HS-5 (cell line): ENCODE data around the gene CTNNA1.
A peak's percentile ranks its signal among the peaks of the same experiment; 100 is the strongest.
"Not testable (repeated sequence)": the region's sequence is repeated elsewhere in the genome, so short reads cannot be mapped to it uniquely, and the experiment has no call there.

ENCODE experiments used
- DNase-seq: peaks from one replicate; pipeline ENCODE4 v3.0.0-alpha.2; 2012; ENCODE audit warnings: low read depth

CTNNA1 gene

GRCh38 chr5:138752951-138753793 is at the start of gene CTNNA1:
Gene CTNNA1 (plus strand): TSS chr5:138753425. CDS start chr5:138781925, 28,500 bp downstream.
- peak; percentile 24 for DNase-seq

GRCh38 chr5:138703777-138704176 is 49.4 kb upstream of the CTNNA1 start:
- DNase-seq, result not testable (repeated sequence)

DNA sequence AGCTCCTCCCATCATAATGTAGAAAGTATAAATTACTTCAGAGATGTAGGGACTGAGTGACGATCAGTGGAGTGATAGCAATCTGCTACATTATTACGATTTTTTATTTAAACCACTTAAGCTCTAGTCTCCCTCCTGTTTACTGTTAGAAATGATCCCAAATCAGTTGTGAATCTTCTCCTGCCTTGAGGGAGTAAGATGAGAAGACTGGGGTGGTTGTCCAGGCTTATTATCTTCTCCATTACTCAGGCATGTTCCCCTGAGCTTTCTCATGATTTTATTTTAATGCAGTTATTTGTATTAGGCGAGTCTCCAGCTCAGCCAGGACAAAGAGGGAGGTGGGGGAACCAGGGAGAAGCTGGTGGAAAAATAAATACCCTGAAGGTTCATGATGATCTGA is 48.2 kb upstream of the CTNNA1 start:
- DNase-seq, result no peak

- no peak for DNase-seq
Measured at GRCh38 chr5:138705567-138705966, 47.7 kb upstream of the CTNNA1 start.

DNA sequence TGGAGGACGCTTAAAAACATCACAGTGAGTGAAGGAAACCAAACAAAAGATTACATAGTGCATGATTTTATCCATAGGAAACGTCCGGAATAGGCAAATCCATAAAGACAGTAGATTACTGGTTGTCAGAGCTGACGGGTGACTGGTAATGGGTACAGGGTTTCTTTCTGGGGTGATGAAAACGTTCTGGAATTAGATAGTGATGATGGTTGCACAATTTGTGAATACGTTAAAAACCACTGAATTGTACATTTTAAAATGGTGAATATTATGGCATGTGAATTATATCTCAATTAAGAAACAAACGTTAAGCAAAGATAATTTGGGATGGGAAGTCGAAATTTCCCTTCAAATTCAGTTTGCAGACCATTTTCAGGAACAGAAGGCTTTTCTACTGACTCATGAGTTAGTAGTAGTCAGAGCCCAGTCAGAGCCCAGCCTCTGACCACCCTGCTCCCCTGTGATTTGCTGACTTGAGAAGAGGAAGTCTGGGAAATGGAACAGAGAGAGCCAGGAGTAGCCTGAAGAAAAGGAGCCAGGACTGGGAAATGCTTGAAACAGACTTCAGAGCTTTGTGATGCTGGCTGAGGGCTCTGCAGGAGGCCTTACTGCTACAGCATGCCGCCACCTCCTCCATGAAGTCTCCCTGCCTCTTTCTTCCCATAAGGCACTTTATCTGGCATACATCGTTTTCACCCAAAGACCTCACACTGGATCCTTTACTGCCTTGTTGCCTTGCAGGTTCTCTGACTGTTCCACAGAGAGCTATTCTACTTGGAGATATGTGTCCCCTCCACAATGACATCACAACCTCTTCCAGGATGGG is 46.4 kb upstream of the CTNNA1 start:
- DNase-seq, result peak; percentile 76

- DNase-seq, result no peak
Measured at GRCh38 chr5:138708791-138709190, 44.4 kb upstream of the CTNNA1 start.

GRCh38 chr5:138709202-138709601 is 44.0 kb upstream of the CTNNA1 start:
- DNase-seq, result no peak

GRCh38 chr5:138711087-138711486 is 42.1 kb upstream of the CTNNA1 start:
- DNase-seq, result no peak

DNA sequence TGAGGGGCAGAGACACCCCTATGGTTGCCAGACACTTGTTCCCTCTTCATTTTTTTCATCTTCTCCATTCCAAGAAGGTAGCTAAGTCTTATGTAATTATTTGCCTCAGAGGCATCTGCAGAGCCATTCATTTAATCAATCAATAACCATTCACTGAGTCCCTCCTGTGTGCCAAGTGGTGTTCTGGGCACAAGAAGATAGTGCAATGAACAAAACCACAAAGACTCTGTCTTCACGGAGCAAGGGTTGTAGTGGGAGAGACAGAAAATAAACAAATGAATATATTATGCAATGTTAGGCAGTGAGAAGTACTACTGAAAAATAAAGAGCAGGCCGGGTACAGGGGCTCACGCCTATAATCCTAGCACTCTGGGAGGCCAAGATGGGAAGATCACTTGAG is 41.4 kb upstream of the CTNNA1 start:
- DNase-seq, result no peak

DNA sequence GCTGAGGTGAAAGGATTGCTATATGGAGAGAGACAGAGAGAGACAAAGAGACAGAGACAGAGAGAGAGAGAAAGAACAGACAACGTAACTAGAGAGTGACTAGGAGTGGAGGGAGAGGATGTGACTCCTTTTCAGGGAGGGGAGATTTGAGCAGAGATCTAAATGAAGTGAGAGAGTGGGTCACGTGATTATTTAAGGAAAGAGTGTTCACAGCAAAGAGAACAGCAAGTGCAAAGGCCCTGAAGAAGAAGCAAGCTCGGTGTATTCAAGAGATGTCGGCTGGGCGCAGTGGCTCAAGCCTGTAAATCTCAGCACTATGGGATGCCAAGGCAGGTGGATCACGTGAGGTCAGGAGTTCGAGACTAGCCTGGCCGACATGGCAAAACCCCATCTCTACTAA is 40.9 kb upstream of the CTNNA1 start:
- no peak for DNase-seq

- DNase-seq, result no peak
Measured at GRCh38 chr5:138712791-138713190, 40.4 kb upstream of the CTNNA1 start.

DNA sequence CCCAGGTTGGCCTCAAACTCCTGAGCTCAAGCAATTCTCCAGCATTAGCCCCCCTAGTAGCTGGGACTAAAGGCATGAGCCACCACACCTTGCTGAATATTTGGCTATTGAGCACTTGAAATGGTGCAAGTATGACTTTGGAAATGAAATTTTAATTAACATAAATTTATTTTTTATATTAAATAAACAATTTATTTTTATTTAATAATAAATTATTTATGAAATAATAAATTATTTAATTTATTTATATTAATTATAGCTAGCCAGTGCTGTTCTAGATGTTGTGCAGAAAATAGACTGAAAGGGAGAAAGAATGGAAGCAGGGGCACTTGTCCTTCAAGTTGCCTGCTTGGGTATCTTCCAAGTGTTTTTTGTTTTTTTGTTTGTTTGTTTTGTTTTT is 40.0 kb upstream of the CTNNA1 start:
- no peak for DNase-seq

DNA sequence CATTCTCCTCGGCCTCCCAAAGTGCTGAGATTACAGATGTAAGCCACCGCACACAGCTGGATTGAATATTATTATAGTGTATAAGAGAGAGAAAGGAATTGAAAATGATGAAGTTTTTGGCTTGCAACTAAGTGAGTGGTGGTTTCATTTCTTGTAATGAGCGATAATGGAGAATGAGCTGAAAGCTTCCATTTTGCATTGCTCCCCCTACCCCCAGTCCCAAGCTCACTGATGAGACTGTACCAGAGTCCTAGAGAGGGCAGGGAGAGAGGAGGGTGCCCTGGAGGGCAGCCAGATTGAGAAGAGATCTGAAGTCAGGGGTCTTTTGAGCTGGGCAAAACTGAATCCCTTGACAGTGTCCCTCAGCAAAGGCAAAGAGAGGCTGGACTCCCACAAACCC is 38.5 kb upstream of the CTNNA1 start:
- DNase-seq, result no peak

- not testable (repeated sequence) for DNase-seq
Measured at GRCh38 chr5:138715931-138716432, 37.2 kb upstream of the CTNNA1 start.

- DNase-seq, result no peak
Measured at GRCh38 chr5:138716456-138716924, 36.7 kb upstream of the CTNNA1 start.

DNA sequence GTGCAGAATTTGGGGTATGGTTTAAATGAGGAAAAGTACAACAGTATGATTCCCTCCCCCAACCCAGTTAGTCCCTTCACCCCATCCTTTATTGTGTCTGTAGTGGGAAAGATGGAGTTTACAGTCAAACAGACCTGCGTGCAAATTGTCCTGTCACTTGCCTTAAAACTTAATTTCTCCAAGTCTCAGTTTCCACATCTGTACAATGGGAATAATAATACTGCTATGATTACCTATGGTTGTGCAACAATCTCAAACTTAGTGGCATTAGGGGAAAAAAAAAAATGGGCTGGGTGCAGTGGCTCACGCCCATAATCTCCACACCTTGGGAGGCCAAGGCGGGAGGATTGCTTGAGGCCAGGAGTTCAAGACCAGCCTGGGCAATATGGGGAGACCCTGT is 35.8 kb upstream of the CTNNA1 start:
- DNase-seq, result no peak

GRCh38 chr5:138719811-138720210 is 33.4 kb upstream of the CTNNA1 start:
- no peak for DNase-seq

- DNase-seq, result no peak
Measured at GRCh38 chr5:138720840-138721239, 32.4 kb upstream of the CTNNA1 start.

DNA sequence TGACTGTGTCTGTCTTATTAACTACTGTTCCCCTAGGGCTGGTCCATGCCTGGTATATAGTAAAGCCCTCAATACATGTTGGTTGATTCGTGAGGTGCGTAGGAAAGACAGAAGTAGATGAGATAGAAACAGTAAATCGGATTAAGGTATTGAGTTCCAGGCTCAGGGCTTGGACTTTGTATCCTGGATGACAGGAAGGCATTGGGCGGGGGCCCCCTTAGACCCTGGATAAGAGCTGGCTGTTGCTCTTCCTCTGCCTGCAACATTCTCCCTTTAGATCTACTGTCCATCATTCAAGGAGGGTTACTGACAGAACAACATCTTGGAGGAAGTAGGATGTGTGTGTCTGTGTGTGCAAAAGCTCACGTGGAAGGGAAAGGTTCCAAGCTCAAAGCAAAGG is 31.2 kb upstream of the CTNNA1 start:
- DNase-seq, result no peak

- DNase-seq, result no peak
Measured at GRCh38 chr5:138722544-138723177, 30.6 kb upstream of the CTNNA1 start.

DNA sequence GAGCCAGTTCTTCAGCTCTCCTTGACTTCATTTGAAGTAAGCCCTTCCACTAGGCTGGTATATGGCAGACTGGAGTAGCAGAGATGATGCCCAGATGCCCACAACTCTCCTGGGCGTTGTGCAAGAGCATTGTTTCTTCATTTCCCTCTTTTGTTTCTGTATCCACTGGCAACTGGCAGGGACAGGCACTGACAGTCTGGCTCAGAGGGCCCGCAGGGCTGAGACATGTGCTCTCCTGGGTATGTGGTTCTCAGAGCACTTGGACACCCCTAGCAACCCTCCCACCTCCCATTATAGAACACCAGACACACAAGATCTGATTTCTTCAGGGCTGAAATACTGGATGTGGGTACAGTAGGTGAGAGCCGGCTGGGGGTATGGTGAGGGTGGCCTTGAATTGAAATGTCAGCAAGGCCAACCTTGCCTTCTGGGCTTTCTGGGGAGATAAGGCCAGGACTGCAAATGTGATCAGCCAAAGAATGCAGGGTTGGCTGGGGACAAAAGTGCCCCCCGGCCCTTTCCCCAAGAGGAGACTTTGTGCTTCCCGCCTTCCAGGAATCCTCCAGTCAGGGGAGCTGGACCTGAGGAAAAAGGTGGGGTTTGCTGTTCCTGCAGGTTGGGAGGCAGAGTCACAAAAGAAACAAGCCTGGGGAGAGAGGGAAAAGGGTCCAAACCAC is 28.6 kb upstream of the CTNNA1 start:
- DNase-seq, result no peak
